GM20431 (cell line): ENCODE results near the gene IFT81.
"Not testable (repeated sequence)": the region's sequence is repeated elsewhere in the genome, so short reads cannot be mapped to it uniquely, and the experiment has no call there.

Experiments used
- in situ Hi-C: fragments of 300-500 bp; cut with MseI, MboI; formaldehyde crosslinking; loops from one replicate; pipeline ENCODE4 v1.15.0; 2020; ENCODE audit warnings: low sequenced_read_pairs; ENCODE audit not compliant: unreplicated experiment

IFT81 gene, protein sequence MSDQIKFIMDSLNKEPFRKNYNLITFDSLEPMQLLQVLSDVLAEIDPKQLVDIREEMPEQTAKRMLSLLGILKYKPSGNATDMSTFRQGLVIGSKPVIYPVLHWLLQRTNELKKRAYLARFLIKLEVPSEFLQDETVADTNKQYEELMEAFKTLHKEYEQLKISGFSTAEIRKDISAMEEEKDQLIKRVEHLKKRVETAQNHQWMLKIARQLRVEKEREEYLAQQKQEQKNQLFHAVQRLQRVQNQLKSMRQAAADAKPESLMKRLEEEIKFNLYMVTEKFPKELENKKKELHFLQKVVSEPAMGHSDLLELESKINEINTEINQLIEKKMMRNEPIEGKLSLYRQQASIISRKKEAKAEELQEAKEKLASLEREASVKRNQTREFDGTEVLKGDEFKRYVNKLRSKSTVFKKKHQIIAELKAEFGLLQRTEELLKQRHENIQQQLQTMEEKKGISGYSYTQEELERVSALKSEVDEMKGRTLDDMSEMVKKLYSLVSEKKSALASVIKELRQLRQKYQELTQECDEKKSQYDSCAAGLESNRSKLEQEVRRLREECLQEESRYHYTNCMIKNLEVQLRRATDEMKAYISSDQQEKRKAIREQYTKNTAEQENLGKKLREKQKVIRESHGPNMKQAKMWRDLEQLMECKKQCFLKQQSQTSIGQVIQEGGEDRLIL

GRCh38 chr12:110124269-110124995 is at the start of gene IFT81:
Gene IFT81 (plus strand): TSS chr12:110124357. CDS start chr12:110127381, 3,024 bp downstream.
- in situ Hi-C loops, result loop anchor here (25.0 kb wide), 1 partner anchor 113 kb away; no protein-coding TSS in a partner anchor

GRCh38 chr12:110075880-110076279 is 48.3 kb upstream of the IFT81 start:
- in situ Hi-C loops, result no loop called here

DNA sequence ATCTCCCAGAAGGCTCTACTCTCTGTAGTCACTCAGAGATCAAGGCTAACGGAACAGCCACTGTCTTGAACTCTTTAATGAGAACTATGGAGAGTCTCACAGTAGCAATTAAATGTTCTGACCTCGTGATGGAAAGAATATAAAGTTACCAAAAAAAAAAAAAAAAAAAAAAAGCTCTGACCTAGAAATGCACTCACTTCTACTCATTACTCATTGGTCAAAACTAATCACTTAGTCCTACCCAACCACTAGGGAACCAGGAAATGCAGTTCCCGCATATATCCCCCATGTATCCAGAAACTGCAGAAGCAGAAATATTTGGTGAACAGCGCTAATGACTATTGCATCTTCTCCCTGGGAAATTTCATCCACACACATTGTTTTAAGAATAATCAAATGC is 46.4 kb upstream of the IFT81 start:
- in situ Hi-C loops, result no loop called here

DNA sequence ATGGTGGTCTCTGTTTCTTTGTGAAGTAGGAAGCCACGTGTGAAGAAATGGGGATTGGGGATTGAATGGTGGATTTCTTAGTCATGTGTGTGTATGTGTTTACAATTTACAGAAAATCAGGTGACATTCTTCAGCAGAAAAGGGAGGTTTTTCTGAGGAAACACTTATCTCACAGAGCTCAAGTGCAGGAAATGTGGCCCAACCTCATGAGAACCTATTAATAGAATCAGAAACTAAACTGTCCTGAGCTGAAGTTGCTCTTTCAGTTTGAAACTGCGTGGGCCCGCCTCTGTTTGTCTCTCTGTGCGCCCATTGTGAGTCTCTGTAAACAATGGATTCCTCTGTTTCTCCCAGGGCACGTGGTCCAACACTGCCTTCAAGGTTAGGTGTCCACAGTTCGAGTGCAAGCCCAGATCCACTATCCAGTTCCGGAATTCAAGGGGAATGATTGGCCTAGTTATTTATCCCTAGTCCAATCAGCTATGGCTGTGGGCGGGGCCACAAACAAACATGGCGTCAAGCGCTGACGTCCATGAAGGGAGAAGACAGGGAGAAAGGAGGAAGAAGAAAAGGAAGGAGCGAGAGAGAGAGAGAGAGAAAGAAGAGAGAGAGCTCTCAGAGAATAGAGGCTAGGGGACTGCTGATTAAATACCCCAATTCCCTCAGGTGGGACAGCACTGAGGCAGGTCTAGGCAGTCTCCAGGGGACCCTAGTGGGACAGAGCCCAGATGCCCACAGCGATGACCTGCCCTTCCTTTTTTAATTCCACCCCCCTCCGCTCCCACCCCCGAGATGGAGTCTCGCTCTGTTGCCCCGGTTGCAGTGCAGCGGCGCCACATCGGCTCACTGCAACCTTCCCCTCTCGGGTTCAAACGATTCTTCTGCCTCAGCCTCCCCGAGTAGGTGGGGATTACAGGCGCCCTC is 44.4 kb upstream of the IFT81 start:
- in situ Hi-C loops, result no loop called here

- in situ Hi-C loops, result no loop called here
These were observed 43.7 kb upstream of the IFT81 start for GRCh38 chr12:110080410-110080809.

DNA sequence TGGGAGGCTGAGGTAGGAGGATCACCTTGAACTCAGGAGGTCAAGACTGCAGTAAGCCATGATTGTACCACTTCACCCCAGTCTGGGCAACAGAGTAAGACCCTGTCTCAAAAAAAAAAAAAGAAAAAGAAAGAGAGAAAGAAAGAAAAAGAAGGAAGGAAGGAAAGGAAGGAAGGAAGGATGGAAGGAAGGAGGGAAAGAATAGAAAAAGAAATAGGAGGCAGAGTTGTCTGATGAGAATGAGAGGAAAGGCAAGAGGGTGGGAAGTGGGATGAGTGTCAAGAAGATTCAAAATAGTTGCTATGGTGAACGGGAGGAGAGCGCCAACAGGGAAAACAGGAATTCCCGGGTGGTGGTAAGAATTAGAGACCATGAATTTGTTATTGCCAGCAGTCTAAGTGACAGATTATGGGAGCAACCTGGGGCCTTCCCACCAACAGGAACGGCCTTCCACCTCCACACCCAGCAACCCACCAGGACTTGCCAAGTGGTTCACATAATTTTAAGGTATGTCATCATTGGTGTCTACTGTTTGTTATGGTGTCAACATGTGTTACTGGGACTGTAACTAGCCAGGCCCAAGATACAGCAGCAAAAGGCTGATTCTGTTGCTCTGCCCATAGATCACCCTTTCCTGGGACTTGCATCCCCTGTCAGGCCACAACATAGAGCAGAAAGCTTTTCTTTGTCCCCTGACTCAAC is 39.7 kb upstream of the IFT81 start:
- in situ Hi-C loops, result no loop called here

DNA sequence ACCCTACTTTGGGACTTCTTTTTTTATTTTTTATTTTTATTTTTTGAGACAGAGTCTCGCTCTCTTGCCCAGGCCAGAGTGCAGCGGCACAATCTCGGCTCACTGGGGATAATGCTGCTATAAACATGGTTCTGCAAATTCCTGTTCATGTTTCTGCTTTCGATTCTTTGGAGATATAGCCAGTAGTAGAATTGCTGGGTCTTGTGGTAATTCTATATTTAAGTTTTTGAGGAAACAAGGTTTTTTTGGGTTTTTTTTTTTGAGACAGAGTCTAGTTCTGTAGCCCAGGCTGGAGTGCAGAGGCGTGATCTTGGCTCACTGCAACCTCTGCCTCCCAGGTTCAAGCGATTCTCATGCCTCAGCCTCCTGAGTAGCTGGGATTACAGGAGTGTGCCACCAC is 35.9 kb upstream of the IFT81 start:
- in situ Hi-C loops, result not testable (repeated sequence)

GRCh38 chr12:110088936-110089335 is 35.2 kb upstream of the IFT81 start:
- in situ Hi-C loops, result no loop called here

DNA sequence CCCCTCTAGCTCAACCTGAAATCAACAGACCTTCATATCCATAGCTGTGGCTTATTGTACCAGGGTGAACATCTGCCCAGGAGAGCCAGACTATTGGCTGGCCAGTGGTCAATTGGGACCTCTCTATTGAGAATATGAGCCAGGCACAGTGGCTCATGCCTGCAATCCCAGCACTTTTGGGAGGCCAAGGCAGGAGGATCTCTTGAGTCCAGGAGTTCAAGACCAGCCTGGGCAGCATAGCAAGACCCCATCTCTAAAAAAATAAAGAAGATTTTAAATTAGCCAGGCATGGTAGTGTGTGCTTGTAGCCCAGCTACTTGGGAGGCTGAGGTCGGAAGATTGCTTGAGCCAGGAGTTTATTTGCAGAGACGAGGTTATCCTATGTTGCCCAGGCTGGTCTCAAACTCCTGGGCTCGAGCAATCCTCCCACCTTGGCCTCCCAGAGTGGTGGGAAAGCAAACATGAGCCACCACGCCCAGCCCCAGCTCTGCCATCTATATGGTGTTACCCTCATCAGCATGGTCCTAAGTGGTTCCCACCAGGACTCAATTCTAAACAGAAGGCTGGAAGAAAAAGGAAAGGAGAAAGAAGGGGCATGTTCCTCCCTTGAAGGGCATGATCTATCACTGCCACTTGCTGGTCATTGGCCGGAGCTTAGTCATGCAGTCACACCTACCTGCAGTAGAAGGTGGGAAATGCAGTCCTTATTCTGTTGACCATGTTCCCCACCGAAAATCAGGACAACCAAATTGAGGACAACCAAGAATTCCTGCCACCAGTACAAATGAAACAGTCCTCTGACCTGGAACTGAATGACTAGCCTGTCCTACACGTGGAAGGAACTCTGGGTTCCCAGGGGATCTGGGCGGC is 33.7 kb upstream of the IFT81 start:
- in situ Hi-C loops, result no loop called here

- in situ Hi-C loops, result no loop called here
These were observed 32.9 kb upstream of the IFT81 start for GRCh38 chr12:110091136-110091711.

- in situ Hi-C loops, result no loop called here
These were observed 30.4 kb upstream of the IFT81 start for GRCh38 chr12:110093631-110094311.

DNA sequence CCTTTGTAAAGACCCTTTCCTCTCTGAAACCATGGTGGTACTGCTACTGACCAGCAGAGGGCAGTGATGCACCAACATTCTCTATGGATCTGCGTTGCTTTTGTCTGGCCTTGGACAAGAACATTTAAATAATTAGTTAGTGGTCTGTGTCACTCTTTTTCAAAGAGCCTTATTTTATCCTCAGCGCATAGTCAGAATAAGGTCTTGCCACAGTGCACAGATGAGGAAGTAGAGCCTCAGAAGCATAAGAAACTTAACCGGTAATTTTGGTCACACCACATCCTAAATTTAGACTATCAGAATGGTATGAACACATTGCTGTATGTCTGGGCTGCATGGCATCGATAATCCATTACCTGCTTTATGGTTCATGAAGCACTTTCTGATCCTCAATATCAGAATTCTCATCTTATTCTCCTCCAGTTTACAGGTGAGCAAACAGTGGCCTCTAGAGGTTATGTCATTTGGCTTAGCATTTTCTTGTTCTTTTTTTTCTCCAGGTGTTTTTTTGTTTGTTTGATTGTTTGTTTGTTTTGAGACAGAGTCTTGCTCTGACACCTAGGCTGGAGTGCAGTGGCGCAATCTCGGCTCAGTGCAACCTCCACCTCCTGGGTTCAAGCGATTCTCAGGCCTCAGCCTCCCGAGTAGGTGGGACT is 23.7 kb upstream of the IFT81 start:
- in situ Hi-C loops, result loop anchor here (25.0 kb wide), 1 partner anchor 137 kb away; no protein-coding TSS in a partner anchor

DNA sequence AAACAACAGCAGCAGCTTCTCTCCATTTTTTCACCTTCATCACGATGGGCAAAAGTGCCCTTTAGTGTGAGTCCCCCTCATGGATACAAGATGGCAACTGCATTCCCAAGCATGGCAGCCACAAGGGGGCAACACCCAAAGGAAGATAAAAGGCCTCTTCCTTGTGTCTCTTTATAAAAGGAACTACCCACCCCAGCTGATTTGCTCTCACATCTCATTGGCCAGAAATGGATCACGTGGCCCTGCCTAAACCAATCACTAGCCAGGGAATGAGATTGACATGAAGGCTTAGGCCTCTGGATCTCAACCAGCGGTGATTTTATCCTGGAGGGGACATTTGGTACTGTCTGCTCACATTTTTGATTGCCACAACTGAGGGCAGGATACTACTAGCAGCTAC is 21.9 kb upstream of the IFT81 start:
- in situ Hi-C loops, result loop anchor here (25.0 kb wide), 1 partner anchor 135 kb away; no protein-coding TSS in a partner anchor

GRCh38 chr12:110104188-110105094 is 19.7 kb upstream of the IFT81 start:
- in situ Hi-C loops, result loop anchor here (25.0 kb wide), 1 partner anchor 133 kb away; no protein-coding TSS in a partner anchor

GRCh38 chr12:110105159-110105558 is 19.0 kb upstream of the IFT81 start:
- in situ Hi-C loops, result loop anchor here (25.0 kb wide), 1 partner anchor 132 kb away; no protein-coding TSS in a partner anchor
